IPS DF 4.7 (cell line): ENCODE data around the gene PRRC2B.
A peak's percentile ranks its signal among the peaks of the same experiment; 100 is the strongest.
"Not testable (repeated sequence)": the region's sequence is repeated elsewhere in the genome, so short reads cannot be mapped to it uniquely, and the experiment has no call there.

Experiments
- DNase-seq: peaks from one replicate; pipeline ENCODE4 v3.0.0-alpha.2; 2013; ENCODE audit warnings: low spot score; ENCODE audit errors: extremely low read depth

Gene PRRC2B

GRCh38 chr9:131433302-131433854 lies 39.5 kb downstream of the PRRC2B start:
- DNase-seq: no peak

- DNase-seq: no peak
Measured at GRCh38 chr9:131434673-131435072, 40.8 kb downstream of the PRRC2B start.

GRCh38 chr9:131436376-131436775 lies 42.5 kb downstream of the PRRC2B start:
- no peak for DNase-seq

- peak; percentile 69 for DNase-seq
Measured at GRCh38 chr9:131436865-131437271, 43.0 kb downstream of the PRRC2B start.

GRCh38 chr9:131438190-131438589 lies 44.3 kb downstream of the PRRC2B start:
- DNase-seq: no peak

GRCh38 chr9:131439224-131439623 lies 45.3 kb downstream of the PRRC2B start:
- no peak for DNase-seq

GRCh38 chr9:131441441-131441840 lies 47.6 kb downstream of the PRRC2B start:
- DNase-seq: no peak

- DNase-seq: no peak
Measured at GRCh38 chr9:131442351-131442750, 48.5 kb downstream of the PRRC2B start.

- DNase-seq: no peak
Measured at GRCh38 chr9:131443648-131444047, 49.8 kb downstream of the PRRC2B start.

GRCh38 chr9:131446276-131446675 lies 52.4 kb downstream of the PRRC2B start:
- no peak for DNase-seq

GRCh38 chr9:131447148-131447547 lies 53.3 kb downstream of the PRRC2B start:
- no peak for DNase-seq

GRCh38 chr9:131447600-131447999 lies 53.7 kb downstream of the PRRC2B start:
- DNase-seq: no peak

GRCh38 chr9:131448818-131449217 lies 54.9 kb downstream of the PRRC2B start:
- DNase-seq: no peak

GRCh38 chr9:131449276-131449675 lies 55.4 kb downstream of the PRRC2B start:
- DNase-seq: no peak

GRCh38 chr9:131454028-131454427 lies 60.1 kb downstream of the PRRC2B start:
- no peak for DNase-seq

GRCh38 chr9:131455655-131456054 lies 61.8 kb downstream of the PRRC2B start:
- not testable (repeated sequence) for DNase-seq

GRCh38 chr9:131457746-131458145 lies 63.9 kb downstream of the PRRC2B start:
- no peak for DNase-seq

- DNase-seq: no peak
Measured at GRCh38 chr9:131459056-131459455, 65.2 kb downstream of the PRRC2B start.

- no peak for DNase-seq
Measured at GRCh38 chr9:131461166-131461565, 67.3 kb downstream of the PRRC2B start.

GRCh38 chr9:131464354-131465000 lies 70.6 kb downstream of the PRRC2B start:
- DNase-seq: no peak

GRCh38 chr9:131465401-131465800 lies 71.5 kb downstream of the PRRC2B start:
- no peak for DNase-seq

- no peak for DNase-seq
Measured at GRCh38 chr9:131467214-131467935, 73.5 kb downstream of the PRRC2B start.

- no peak for DNase-seq
Measured at GRCh38 chr9:131468031-131468430, 74.1 kb downstream of the PRRC2B start.
